Frontal cortex (tissue), 4 donors: ENCODE data around the gene CD46. TPM values are rescaled to one million over a fixed set of nuclear protein-coding genes. Genes with fewer than 3 reads are reported as not detected.
A peak's percentile ranks its signal among the peaks of the same experiment; 100 is the strongest.
"Not testable (repeated sequence)": the region's sequence is repeated elsewhere in the genome, so short reads cannot be mapped to it uniquely, and the experiment has no call there.

Experiments
- DNase-seq, 2 donors: peaks; one replicate each; pipeline ENCODE4 v3.0.0; 2012; ENCODE audit warnings: low spot score in 2 of 2
- FAIRE-seq: peaks from 2 replicates; lab custom pipeline; 2012; peaks lifted over from hg19 to GRCh38; lab: Jason Lieb, UNC
- total RNA-seq: library from RNA; depleted of rRNA; stranded (reverse); fragments of >200 nt; gene quantifications from one replicate; pipeline ENCODE4 v1.2.3, GENCODE V29; 2014
- donor health status: control.
- donor health status: control.
- donor health status: control.

Gene CD46
- total RNA-seq: 87.6 TPM

DNA sequence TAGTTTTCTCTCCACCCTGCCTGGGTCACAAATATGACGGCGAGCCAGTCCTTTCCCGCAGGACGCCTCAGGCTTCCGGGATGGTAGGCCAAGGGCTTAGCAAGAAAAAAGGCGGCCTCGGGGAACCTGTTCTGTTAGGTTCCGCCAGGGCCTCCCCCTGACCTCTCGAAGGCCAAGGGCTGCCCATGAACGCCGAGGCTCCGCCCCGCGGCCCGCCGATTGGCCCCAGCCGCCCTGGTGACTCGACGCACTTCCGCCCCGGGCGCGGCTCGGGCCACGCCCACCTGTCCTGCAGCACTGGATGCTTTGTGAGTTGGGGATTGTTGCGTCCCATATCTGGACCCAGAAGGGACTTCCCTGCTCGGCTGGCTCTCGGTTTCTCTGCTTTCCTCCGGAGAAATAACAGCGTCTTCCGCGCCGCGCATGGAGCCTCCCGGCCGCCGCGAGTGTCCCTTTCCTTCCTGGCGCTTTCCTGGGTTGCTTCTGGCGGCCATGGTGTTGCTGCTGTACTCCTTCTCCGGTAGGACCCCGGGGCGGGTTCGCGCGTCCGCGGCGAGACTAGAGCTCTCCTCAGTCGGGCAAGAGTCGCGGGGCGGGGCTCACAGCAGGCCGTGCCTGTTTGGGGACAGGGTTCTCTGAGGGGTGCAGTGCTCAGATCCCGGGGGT, at the start of gene CD46:
TSS of gene CD46 (plus strand) at position 265 of the 666 bp plus-strand sequence. CDS start at position 424, 159 bp downstream.
- peak; percentile 81 to 87 for DNase-seq
- no peak for FAIRE-seq

DNA sequence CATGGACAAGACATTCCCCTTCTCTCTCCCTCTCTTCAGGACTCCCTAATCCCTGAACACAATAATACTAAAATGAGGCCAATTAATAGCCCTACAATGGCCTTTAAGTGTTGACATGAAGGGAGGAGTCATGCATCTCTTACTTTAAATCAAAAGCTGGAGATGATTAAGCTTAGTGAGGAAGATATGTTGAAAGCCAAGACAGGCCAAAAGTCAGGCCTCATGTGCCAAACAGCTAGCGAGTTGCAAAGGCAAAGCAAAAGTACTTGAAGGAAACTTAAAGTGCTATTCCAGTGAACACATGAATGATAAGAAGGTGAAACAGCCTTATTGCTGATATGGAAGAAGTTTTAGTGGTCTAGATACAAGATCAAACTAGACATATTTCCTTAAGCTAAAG, 49.5 kb upstream of the CD46 start:
- DNase-seq (no peak), FAIRE-seq (no peak)

DNA sequence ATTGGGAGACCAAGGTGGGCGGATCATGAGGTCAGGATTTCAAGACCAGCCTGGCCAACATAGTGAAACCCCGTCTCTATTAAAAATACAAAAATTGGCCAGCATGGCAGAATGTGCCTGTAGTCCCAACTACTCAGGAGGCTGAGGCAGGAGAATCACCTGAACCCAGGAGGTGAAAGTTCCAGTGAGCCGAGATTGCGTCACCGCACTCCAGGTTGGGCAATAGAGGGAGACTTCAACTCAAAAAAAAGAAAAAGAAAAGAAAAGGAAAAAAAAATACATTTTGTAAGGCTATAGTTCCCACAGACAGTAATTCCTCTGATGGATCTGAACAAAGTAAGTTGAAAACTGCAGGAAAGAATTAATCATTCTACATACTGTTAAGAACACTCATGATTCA, 48.1 kb upstream of the CD46 start:
- FAIRE-seq (no peak), DNase-seq (no peak)

DNA sequence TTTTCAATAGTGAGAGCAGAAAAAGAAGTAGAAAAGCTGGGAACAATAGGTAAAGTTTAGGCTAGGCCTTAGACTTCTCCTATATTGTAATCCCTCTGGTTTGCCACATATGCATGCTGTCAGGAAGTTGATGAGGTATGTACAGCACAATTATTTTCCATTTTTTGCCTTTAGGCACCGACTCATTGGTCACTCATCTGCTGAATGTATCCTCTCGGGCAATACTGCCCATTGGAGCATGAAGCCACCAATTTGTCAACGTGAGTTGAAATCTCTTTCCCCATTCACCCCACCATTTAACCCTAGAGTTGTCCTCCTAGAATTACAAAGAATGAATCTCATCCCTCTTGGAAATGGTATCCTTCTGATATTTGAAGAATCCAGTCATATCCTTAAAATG, 43.9 kb upstream of the CD46 start:
- not testable (repeated sequence) for FAIRE-seq, DNase-seq

DNA sequence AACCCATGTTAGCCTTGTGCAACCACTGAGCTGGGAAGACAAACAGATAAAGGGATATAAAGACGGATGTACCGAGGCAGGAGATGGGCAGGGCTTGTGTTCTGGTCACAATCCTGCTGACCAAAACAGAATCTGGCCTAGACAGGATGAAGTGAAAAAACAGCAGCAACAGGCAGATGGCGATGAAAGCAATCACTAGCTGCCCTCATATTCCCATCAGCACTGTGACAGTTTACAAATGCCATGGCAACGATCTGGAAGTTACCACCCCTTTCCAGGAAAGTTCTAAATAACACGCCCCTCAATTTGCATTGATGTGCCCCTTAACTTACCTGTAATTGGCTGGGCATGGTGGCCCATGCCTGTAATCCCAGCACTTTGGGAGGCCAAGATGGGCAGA, 40.6 kb upstream of the CD46 start:
- FAIRE-seq: no peak
- no peak for DNase-seq

DNA sequence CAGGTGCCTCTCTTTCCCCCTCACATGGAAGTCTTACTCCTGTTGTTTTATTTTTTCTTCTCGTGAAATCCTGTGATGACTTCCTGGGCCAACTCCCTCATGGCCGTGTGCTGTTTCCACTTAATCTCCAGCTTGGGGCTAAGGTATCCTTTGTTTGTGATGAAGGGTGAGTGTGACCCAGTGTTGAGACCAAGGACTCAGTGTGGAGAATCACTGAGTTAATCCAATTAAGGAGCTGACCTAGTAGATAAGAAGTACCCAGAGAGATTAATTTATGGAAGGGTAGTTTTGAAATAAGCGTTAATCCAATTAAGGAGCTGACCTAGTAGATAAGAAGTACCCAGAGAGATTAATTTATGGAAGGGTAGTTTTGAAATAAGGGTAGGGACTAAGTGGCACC, 39.2 kb upstream of the CD46 start:
- not testable (repeated sequence) for FAIRE-seq, DNase-seq

DNA sequence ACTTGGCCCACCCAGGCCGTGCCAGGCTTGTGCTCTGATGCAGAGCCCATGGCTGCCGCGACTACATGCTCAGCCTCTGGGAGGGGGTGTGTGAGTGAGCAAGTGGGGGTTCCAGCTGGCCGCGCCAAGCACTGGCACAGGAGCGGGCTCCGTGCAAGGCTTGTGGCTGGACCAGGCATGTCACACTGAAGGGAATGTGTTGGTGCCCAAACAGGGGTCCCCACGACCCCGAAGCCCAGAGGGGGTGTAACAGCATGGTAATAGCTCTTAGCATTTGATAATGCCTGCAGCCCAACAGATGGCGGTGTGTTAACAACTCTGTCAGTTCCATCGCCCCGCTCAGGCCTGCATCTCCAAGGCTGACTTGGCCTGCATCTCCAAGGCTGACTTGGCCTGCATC, 38.3 kb upstream of the CD46 start:
- DNase-seq (no peak), FAIRE-seq (no peak)

DNA sequence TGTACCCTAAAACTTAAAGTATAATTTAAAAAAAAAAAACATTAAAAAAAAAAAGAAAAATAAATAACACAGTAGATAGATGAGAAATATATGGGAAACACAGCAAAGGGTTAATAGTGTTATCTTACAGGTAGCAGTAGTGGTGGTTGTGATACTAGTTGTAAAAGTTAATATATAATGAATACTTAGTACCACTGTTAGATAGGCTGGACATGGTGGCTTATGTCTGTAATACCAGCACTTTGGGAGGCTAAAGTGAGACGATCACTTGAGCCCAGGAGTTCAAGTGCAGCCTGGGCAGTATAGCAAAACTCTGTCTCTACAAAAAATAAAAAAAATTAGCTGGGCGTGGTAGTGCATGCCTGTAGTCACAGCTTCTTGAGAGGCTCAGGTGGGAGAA, 32.6 kb upstream of the CD46 start:
- FAIRE-seq: no peak
- DNase-seq: no peak

DNA sequence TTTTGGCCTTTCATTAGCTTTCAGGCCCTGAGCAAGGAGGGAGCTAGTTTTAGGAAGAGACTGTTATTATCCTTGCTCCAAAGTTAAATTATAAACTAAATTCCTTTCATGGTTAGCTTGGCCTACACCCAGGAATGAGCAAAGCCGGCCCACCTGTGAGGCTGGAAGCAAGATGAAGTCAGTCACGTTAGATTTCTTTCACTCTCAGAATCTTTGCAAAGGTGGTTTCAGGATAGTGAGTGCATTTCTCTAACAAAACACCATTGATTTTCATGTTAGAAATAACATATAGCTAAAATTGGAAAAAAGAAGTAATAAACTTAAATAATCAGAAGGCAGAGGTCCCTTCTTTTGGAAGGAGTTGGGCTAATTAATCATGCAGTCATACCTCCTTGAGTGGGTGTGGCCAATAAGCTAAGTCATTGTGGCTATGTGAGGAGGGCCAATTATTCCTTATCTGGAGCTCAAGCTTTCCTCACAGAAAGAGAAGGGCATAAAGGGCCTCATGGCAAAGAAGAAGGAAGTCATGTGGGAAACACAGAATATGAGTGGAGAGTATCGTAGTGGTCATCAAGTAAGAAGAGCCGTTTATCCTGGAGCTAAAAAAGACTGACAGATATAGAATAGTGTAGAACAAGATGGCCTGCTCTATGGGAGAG, 23.5 kb upstream of the CD46 start:
- not testable (repeated sequence) for FAIRE-seq

DNA sequence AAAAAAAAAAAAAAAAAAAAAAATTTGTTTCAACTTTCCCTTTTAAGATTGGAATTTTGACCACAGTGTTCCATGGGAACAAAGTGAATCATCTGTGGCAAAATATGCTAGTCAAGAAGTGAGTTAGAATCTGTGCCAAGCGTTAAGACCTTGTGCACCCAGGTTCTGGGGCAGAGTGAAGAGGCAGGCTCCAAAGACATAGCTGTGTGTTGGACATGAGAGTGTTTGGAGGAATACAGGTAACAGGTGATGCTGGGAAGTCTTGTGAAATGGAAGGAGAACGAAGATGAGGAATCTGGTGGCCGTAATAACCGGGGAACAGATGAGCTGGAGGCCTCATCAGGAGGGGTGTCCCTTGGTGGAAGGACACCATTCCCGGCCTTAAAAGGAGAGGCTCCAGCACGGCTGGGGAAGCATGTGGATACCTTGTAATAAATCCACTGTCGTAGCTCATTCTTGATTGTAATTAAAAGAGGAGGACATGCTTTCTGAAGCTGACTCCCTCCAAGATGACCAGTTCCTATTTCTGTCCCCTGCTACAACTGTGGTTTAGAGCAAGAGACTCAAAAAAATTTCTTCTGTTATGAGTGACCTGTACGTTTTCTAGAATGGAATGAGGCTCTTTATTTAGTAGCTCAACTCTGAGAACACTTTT, 14.2 kb upstream of the CD46 start:
- DNase-seq, FAIRE-seq: not testable (repeated sequence)

More for the DNA sequence above, 23.5 kb upstream of the CD46 start:
- not testable (repeated sequence) for DNase-seq

DNA sequence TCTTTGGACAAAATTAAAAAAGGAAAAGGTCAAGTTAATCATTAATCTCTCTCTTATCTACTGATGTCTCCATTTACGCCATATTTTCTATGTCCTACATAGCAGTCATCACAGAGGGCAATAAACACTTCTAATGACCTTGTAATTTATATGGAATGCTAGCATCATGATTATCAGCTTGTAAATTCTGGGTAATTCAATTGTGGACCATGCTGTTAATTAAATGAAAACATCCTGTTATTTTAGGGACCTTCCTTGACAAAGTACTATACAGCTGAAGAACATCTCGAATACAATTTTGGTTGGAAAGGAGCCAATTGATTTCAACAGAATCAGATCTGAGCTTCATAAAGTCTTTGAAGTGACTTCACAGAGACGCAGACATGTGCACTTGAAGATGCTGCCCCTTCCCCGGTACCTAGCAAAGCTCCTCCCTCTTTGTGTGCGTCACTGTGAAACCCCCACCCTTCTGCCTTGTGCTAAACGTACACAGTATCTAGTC, 13.6 kb upstream of the CD46 start:
- FAIRE-seq, DNase-seq: not testable (repeated sequence)

DNA sequence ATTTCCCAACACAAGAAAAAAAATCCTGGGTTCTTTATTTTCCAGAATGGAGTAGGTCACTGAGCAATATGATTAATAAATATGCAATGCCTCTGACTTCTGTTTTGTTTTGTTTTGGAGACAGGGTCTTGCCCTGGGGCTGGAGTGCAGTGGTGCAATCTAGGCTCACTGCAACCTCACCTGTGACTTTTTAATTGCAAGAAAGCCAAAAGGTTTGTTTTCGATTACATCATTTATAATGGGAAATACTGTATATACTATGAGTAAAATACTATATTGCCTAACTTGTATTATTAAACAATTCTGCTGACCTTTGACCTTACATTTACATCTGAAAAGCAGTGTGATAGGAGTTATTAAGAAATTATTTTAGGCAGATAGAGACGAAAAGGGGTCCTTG, 11.6 kb upstream of the CD46 start:
- DNase-seq (no peak), FAIRE-seq (no peak)

DNA sequence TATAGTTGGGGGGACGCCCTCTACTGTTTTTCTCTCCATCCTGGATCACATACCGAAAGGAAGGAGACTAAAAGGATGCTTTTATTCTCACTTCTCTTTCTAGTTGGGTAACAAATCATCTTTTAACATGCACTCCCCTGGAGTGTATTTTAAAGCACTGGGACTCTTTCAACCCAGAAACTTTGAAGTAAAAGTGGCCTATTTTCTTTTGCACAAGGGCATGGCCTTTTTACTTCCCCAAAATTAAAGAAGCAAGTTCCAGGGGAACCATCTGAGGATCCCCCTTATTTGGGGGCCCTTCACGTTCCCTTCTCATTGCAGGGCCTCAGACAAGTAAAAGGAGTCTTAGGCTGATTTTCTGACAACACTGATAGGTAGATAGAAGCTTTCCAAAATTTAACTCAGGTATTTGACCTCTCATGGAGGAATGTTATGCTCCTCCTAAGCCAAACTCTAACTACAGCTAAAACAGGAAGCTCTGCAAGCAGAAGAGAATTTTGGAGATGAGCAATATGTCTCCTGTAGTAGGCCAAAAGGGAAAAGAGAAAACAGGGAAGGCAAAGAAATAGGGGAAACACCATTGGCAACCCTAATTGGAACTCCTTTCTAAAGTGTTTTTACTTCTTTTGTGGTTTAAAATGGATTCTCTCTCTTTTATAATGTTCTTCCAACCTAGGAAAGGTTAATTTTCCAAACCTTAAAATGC, 8.9 kb upstream of the CD46 start:
- no peak for FAIRE-seq
- DNase-seq: no peak

DNA sequence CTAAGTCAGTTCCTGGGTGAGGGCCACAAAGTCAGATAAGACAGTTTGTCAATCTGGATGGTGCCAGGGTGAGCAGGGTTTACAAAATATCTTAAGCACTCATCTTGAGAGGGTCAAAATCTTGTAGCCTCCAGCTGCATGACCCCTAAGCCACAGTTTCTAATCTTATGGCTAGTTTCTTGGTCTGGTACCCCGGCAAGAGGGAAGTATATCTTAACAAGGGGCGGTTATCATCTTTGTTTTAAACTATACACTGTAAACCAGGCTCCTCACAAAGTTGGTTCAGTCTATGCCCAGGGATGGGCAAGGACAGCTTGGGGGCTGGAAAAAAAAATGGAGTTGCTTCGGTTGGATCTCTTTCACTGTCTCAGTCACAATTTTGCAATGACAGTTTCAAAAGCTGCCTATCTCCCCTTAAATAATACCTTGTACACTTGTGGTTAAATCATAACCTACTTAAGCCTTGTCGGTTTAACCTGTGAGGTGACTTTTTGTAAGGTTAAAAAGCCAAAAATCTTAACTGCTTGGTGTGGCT, 7.8 kb upstream of the CD46 start:
- no peak for FAIRE-seq
- no peak for DNase-seq

DNA sequence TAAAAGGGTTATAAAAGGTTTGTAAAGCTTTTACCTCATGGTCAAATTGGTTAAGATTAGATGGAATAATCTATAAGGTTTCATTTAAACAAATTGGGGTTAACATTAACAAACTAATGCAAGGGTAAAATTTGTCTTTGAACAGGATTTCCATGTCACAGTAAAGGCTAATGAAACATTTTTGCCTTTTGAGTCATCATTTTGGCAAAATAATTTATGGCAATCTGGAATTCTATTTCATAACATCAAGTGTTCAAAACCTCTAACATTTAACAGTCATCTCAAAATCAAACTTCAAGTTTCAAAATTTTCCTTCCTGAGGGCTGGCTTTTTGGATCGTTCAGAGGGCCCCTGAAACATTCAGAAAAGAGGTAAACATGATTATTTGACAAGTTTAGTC, 6.6 kb upstream of the CD46 start:
- DNase-seq (no peak), FAIRE-seq (no peak)

DNA sequence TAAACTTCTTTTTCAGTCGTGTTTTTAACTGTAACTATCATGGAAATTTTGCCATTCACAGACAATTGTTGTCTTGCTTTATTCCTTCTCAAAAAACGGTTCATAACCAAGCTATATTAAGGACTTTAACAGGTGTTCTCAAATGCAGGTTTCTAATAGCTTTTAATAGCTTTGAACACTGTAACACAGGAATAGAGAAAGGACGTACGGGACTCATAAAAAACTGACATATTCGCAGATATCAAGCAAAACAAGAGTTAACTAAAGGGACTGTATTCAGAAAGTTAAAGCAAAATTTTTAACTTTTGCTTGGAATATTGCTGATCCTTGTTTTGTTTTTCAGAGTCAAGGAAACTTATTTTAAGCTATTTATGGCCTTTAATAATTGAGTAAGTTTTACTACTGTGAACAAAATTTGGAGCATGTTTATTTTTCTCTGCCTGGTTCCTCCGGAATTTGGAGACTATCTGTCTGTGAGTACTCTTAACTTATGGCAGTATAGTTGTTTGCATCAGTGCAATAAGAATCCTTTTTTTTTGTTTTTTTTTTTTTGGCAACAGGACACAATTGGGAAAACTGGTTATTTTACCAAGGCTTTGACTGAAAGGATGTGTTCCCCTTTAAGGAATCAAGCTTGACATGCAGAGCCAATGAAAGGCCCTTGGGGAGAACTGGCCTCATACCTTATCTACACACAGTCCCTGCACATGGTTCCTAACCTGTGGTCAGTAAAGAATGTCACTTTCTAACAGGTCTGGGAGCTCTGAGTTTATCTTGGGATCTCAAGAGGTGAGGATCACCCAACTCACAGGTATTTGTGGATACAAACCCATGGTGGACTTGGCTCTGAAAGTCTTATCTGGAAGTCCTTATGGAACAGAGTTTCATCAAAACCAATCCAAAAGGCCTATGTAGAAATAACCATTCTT, 5.8 kb upstream of the CD46 start:
- FAIRE-seq (no peak), DNase-seq (no peak)

DNA sequence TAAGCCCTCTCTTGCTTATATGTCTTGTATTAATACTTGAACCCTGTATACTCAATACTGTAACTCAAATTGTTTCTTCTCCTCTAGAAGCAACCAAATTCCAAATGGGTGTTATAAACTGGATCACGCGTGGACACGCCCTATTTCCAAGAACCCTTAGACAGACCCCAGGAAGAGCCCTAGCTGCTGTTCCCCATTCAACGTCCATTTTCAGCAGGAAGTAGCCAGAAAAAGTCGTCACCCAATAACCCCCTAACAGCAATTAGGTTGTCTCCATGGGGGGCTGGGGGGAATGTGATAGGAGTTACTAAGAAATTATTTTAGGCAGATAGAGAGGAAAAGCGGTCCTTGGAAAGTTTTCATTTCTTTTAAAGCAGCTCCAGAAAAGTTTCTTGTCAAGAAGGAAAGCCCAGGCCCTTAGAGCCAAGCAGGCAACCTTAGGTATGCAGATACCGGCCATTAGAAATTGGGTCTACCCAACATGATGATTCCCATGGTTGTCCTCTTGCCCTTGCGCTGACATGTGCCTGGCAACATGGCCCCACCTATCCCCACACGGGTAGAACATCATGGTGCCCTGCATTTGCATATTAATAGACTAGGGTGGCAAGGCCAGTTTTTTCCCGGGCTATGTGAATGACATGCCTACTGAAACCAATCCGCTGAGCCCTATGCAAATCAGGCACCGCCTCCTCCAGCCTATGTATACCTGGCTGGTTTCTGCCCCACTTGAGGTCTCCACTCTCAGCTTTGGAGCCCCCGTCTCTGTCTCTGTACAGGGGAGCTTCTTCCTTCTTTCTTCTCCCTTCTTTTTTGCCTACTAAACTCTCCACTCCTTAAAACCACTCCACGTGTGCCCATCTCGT, 4.0 kb upstream of the CD46 start:
- no peak for FAIRE-seq
- DNase-seq: no peak
